Fibroblast of mammary gland (primary cell): ENCODE data around the gene SLC7A1.

Experiments
- DNase-seq: peaks from one replicate; pipeline ENCODE4 v3.0.0-alpha.2; 2010; ENCODE audit warnings: low read depth
- H3K4me3 ChIP-seq: 2 replicates; pipeline ENCODE4 v1.5.1; 2011; ENCODE audit warnings: low read depth, mild to moderate bottlenecking, low read length, moderate library complexity; ENCODE audit not compliant: control insufficient read depth
- CTCF ChIP-seq: conservative IDR thresholded peaks from 2 replicates; pipeline ENCODE4 v1.5.1; 2011; ENCODE audit warnings: low read depth, low read length, inconsistent platforms; ENCODE audit not compliant: control insufficient read depth, insufficient read depth

SLC7A1 gene

GRCh38 chr13:29522044-29522685 is 73.3 kb downstream of the SLC7A1 start:
- no peak for TF ChIP-seq CTCF
- no peak overlapping the region for H3K4me3 ChIP-seq
- DNase-seq = peak; percentile 99

GRCh38 chr13:29521336-29521735 is 74.2 kb downstream of the SLC7A1 start:
- no peak for DNase-seq
- H3K4me3 ChIP-seq = no peak overlapping the region
- no peak for TF ChIP-seq CTCF

GRCh38 chr13:29520671-29521070 is 74.8 kb downstream of the SLC7A1 start:
- no peak overlapping the region for H3K4me3 ChIP-seq
- peak; percentile 86 for DNase-seq
- no peak for TF ChIP-seq CTCF

- TF ChIP-seq CTCF = no peak
- DNase-seq = no peak
- no peak overlapping the region for H3K4me3 ChIP-seq
Measured at GRCh38 chr13:29519921-29520320, 75.6 kb downstream of the SLC7A1 start.

GRCh38 chr13:29516880-29517279 is 78.6 kb downstream of the SLC7A1 start:
- DNase-seq = no peak
- TF ChIP-seq CTCF = no peak
- no peak overlapping the region for H3K4me3 ChIP-seq

GRCh38 chr13:29516012-29516411 is 79.5 kb downstream of the SLC7A1 start:
- TF ChIP-seq CTCF = no peak
- H3K4me3 ChIP-seq = no peak overlapping the region
- no peak for DNase-seq

- no peak for TF ChIP-seq CTCF
- no peak overlapping the region for H3K4me3 ChIP-seq
- no peak for DNase-seq
Measured at GRCh38 chr13:29515372-29515771, 80.1 kb downstream of the SLC7A1 start.
